H1 (cell line): ENCODE measurements around the gene SLC13A3. TPM values are rescaled to one million over a fixed set of nuclear protein-coding genes. Genes with fewer than 3 reads are reported as not detected.

Source experiments
- CBX8 ChIP-seq: fragments of 300-800, 300-1000 bp; sonication (generic); IDR thresholded peaks from 2 replicates; pipeline ENCODE4 v1.7.1; 2016; ENCODE audit warnings: low read depth, low read length, borderline replicate concordance
- CHD7 ChIP-seq: fragments of 300-600 bp; sonication (generic); IDR thresholded peaks from 2 replicates; pipeline ENCODE4 v1.7.1; 2012; ENCODE audit warnings: low read length, moderate library complexity, mild to moderate bottlenecking, inconsistent platforms; ENCODE audit not compliant: insufficient replicate concordance
- EZH2 ChIP-seq: fragments of 200-600 bp; sonication (generic); IDR thresholded peaks from 2 replicates; pipeline ENCODE4 v1.7.1; 2012; ENCODE audit warnings: low read depth, mild to moderate bottlenecking, moderate library complexity, low read length, inconsistent platforms; ENCODE audit not compliant: severe bottlenecking
- GTF2F1 ChIP-seq: IDR thresholded peaks from 2 replicates; pipeline ENCODE4 v1.6.1; 2012; ENCODE audit warnings: low read depth, low read length, improper control_type of control experiment, borderline replicate concordance
- RXRA ChIP-seq: IDR thresholded peaks from 2 replicates; pipeline ENCODE4 v1.6.1; 2011; ENCODE audit warnings: low read depth, mild to moderate bottlenecking, low read length, moderate library complexity; ENCODE audit not compliant: insufficient read depth
- TAF7 ChIP-seq: optimal IDR thresholded peaks from 2 replicates; pipeline ENCODE3; 2011; ENCODE audit warnings: low read depth, mild to moderate bottlenecking, inconsistent platforms, low read length, moderate library complexity, borderline replicate concordance
- polyA plus RNA-seq, 7 experiments: library from polyadenylated mRNA; depleted of rRNA in 3 of 7; stranded (reverse) in 5 of 7; unstranded in 2 of 7; fragments of >200 nt in 5 of 7; fragments of 200-250 nt in 2 of 7; gene quantifications; 1 replicate in 5 of 7; 2 replicates in 1 of 7; 4 replicates in 1 of 7; pipeline versions ENCODE4 v1.2.1 to v1.2.3, GENCODE V29; 2011 to 2013; ENCODE audit warnings: missing spikeins in 2 of 7, mixed read lengths in 2 of 7
- total RNA-seq: library from RNA; stranded (reverse); fragmentation: NEBNext Ultra II Directional; extraction: Animal tissue kit (Norgen Biotek cat#: 25700); gene quantifications from 2 replicates; pipeline ENCODE4 v1.2.1, GENCODE V29; 2021

Gene SLC13A3
- total and polyA plus RNA-seq, 2 of the 8 experiments (the other 6 are each of a cell fraction or from before 2014, with no cell fraction given) = 9.4 to 12.6 TPM

- no peak for TF ChIP-seq CHD7
- TF ChIP-seq TAF7 = no peak
- TF ChIP-seq RXRA = no peak
- TF ChIP-seq EZH2 = no peak
- no peak for TF ChIP-seq CBX8
- TF ChIP-seq GTF2F1 = no peak
These were observed 105.5 kb downstream of the SLC13A3 start (continued) for GRCh38 chr20:46545827-46546138.
